RPMI7951 (cell line): Measurements from ENCODE around the gene TDP2. TPM values are rescaled to one million over a fixed set of nuclear protein-coding genes. Genes with fewer than 3 reads are reported as not detected.

Experiments
- DNase-seq: peaks from one replicate; pipeline ENCODE4 v3.0.0-alpha.2; 2012; ENCODE audit warnings: low read depth
- total RNA-seq: library from RNA; depleted of rRNA; stranded (reverse); fragments of >200 nt; shearing (Covaris generic); gene quantifications from 2 replicates; pipeline ENCODE4 v1.2.3, GENCODE V29; 2014; rRNA removed

The TDP2 gene
- total RNA-seq, 1 experiment from 2014 or later = 30.0 TPM

GRCh38 chr6:24603241-24603640 is 63.5 kb downstream of the TDP2 start:
- no peak for DNase-seq

- DNase-seq = no peak
Observed at GRCh38 chr6:24600903-24601302, 65.8 kb downstream of the TDP2 start.

Other genes with a start within 250 kb of the TDP2 start
- gene GPLD1, start 177.3 kb downstream of the TDP2 start, total RNA-seq = not detected in 2 replicates
- gene ALDH5A1, start 171.9 kb downstream of the TDP2 start, total RNA-seq = under 0.01 and 0.68 TPM in 2 replicates
- not detected in 2 replicates for gene KIAA0319, start 20.7 kb downstream of the TDP2 start, total RNA-seq
- 7.9 and 9.3 TPM in 2 replicates for gene ACOT13, start 178 bp upstream of the TDP2 start, total RNA-seq
- 96.1 and 105 TPM in 2 replicates for gene C6orf62, start 52.3 kb upstream of the TDP2 start, total RNA-seq
- gene GMNN, start 108.0 kb upstream of the TDP2 start, total RNA-seq = 70.4 and 71.8 TPM in 2 replicates
- not detected in 2 replicates for gene ARMH2, start 132.0 kb upstream of the TDP2 start, total RNA-seq